NOMO-1 treated with DMSO at 0.1 percent for 48 hours (cell line): ENCODE results near the gene HSD17B13.
"Not testable (repeated sequence)": the region's sequence is repeated elsewhere in the genome, so short reads cannot be mapped to it uniquely, and the experiment has no call there.

Experiments used
- DNase-seq: peaks from one replicate; lab custom pipeline; 2025; ENCODE audit not compliant: unreplicated experiment; lab: John Stamatoyannopoulos, UW

Gene HSD17B13

GRCh38 chr4:87316961-87317360 is 5.7 kb downstream of the HSD17B13 start:
- DNase-seq = no peak

GRCh38 chr4:87315000-87315399 is 7.7 kb downstream of the HSD17B13 start:
- DNase-seq = not testable (repeated sequence)

- no peak for DNase-seq
Observed at GRCh38 chr4:87313756-87314155, 8.9 kb downstream of the HSD17B13 start.

GRCh38 chr4:87311684-87312083 is 11.0 kb downstream of the HSD17B13 start:
- DNase-seq = no peak

- DNase-seq = no peak
Observed at GRCh38 chr4:87310691-87311335, 11.9 kb downstream of the HSD17B13 start.

GRCh38 chr4:87309625-87310024 is 13.1 kb downstream of the HSD17B13 start:
- no peak for DNase-seq

GRCh38 chr4:87306056-87306455 is 16.6 kb downstream of the HSD17B13 start:
- DNase-seq = no peak

- DNase-seq = no peak
Observed at GRCh38 chr4:87305562-87305961, 17.1 kb downstream of the HSD17B13 start.

- no peak for DNase-seq
Observed at GRCh38 chr4:87304745-87305432, 17.8 kb downstream of the HSD17B13 start.

GRCh38 chr4:87299898-87300297 is 22.8 kb downstream of the HSD17B13 start:
- peak; percentile 24 for DNase-seq

- no peak for DNase-seq
Observed at GRCh38 chr4:87298362-87298761, 24.3 kb downstream of the HSD17B13 start.

- not testable (repeated sequence) for DNase-seq
Observed at GRCh38 chr4:87294911-87295310, 27.8 kb downstream of the HSD17B13 start.

- not testable (repeated sequence) for DNase-seq
Observed at GRCh38 chr4:87293889-87294288, 28.8 kb downstream of the HSD17B13 start.

- DNase-seq = no peak
Observed at GRCh38 chr4:87286970-87287369, 35.7 kb downstream of the HSD17B13 start.

- DNase-seq = not testable (repeated sequence)
Observed at GRCh38 chr4:87284268-87284667, 38.4 kb downstream of the HSD17B13 start.

- DNase-seq = no peak
Observed at GRCh38 chr4:87283151-87283550, 39.5 kb downstream of the HSD17B13 start.

GRCh38 chr4:87281603-87282002 is 41.1 kb downstream of the HSD17B13 start:
- DNase-seq = no peak

GRCh38 chr4:87278335-87278794 is 44.3 kb downstream of the HSD17B13 start:
- DNase-seq = no peak

- no peak for DNase-seq
Observed at GRCh38 chr4:87275311-87275710, 47.4 kb downstream of the HSD17B13 start.

GRCh38 chr4:87274803-87275202 is 47.9 kb downstream of the HSD17B13 start:
- peak; percentile 21 for DNase-seq

- no peak for DNase-seq
Observed at GRCh38 chr4:87274327-87274726, 48.4 kb downstream of the HSD17B13 start.

GRCh38 chr4:87270825-87271224 is 51.9 kb downstream of the HSD17B13 start:
- no peak for DNase-seq

- DNase-seq = peak; percentile 20
Observed at GRCh38 chr4:87270144-87270543, 52.5 kb downstream of the HSD17B13 start.
